NT2/D1 (cell line): ENCODE measurements around the gene PIGS.
"Not testable (repeated sequence)": the region's sequence is repeated elsewhere in the genome, so short reads cannot be mapped to it uniquely, and the experiment has no call there.

Source experiments
- DNase-seq: peaks from one replicate; pipeline ENCODE4 v3.0.0-alpha.2; 2011; ENCODE audit warnings: low read depth, low spot score
- H3K27me3 ChIP-seq: 2 replicates; pipeline ENCODE4 v1.6.0; 2011; ENCODE audit warnings: mild to moderate bottlenecking; ENCODE audit not compliant: insufficient read length, insufficient read depth
- H3K36me3 ChIP-seq: 2 replicates; pipeline ENCODE4 v1.6.1; 2011; ENCODE audit warnings: mild to moderate bottlenecking, low read length, mixed read lengths; ENCODE audit not compliant: insufficient read depth, insufficient read length
- H3K4me1 ChIP-seq: 2 replicates; pipeline ENCODE4 v1.5.1; 2011; ENCODE audit not compliant: insufficient read depth, insufficient read length
- H3K4me3 ChIP-seq: 2 replicates; pipeline ENCODE4 v1.5.1; 2011; ENCODE audit warnings: low read depth; ENCODE audit not compliant: insufficient read length
- H3K9ac ChIP-seq: 2 replicates; pipeline ENCODE4 v1.6.0; 2011; ENCODE audit warnings: low read depth; ENCODE audit not compliant: insufficient read length
- H3K9me3 ChIP-seq: 2 replicates; pipeline ENCODE4 v1.5.1; 2011; ENCODE audit warnings: mild to moderate bottlenecking, low read length; ENCODE audit not compliant: insufficient read depth
- SUZ12 ChIP-seq: IDR thresholded peaks from 2 replicates; pipeline ENCODE4 v1.6.1; 2011; ENCODE audit not compliant: insufficient read length, insufficient read depth; ENCODE audit errors: extremely low read depth
- YY1 ChIP-seq: IDR thresholded peaks from 2 replicates; pipeline ENCODE4 v1.6.1; 2011; ENCODE audit not compliant: insufficient read length, insufficient read depth
- ZNF274 ChIP-seq: IDR thresholded peaks from 2 replicates; pipeline ENCODE4 v1.6.1; 2011; ENCODE audit warnings: mild to moderate bottlenecking, low read depth, low read length

PIGS gene

GRCh38 chr17:28527181-28527681 is 44.1 kb downstream of the PIGS start:
- no peak for TF ChIP-seq YY1
- TF ChIP-seq SUZ12, result no peak
- TF ChIP-seq ZNF274, result no peak
- Histone ChIP-seq H3K4me1 (peaks cover 10% of the 10 kb centered on the region), H3K27me3 (no peaks in the 10 kb centered on the region), H3K4me3 (no peak overlapping the region), H3K36me3 (no peaks in the 10 kb centered on the region), H3K9me3 (no peaks in the 10 kb centered on the region), H3K9ac (no peak overlapping the region)
- no peak for DNase-seq

GRCh38 chr17:28526381-28526780 is 44.9 kb downstream of the PIGS start:
- Histone ChIP-seq H3K9ac (no peak overlapping the region), H3K27me3 (no peaks in the 10 kb centered on the region)

GRCh38 chr17:28524476-28525424 is 46.6 kb downstream of the PIGS start:
- no peak overlapping the region for H3K4me3 ChIP-seq
- no peaks in the 10 kb centered on the region for H3K27me3 ChIP-seq
- TF ChIP-seq SUZ12, result no peak
- DNase-seq, result no peak
- no peaks in the 10 kb centered on the region for H3K9me3 ChIP-seq
- peaks cover 16% of the 10 kb centered on the region for H3K4me1 ChIP-seq
- no peak overlapping the region for H3K9ac ChIP-seq
- no peaks in the 10 kb centered on the region for H3K36me3 ChIP-seq

More at GRCh38 chr17:28526381-28526780, 44.9 kb downstream of the PIGS start:
- no peak for DNase-seq
- TF ChIP-seq SUZ12, result no peak
- no peak for TF ChIP-seq YY1
- no peak for TF ChIP-seq ZNF274
- no peaks in the 10 kb centered on the region for H3K36me3 ChIP-seq
- H3K4me1 ChIP-seq, result peaks cover 13% of the 10 kb centered on the region
- no peak overlapping the region for H3K4me3 ChIP-seq
- H3K9me3 ChIP-seq, result no peaks in the 10 kb centered on the region

GRCh38 chr17:28523876-28524275 is 47.4 kb downstream of the PIGS start:
- TF ChIP-seq YY1 (no peak), ZNF274 (no peak), SUZ12 (no peak)
- H3K9ac ChIP-seq, result no peak overlapping the region
- no peaks in the 10 kb centered on the region for H3K36me3 ChIP-seq
- H3K4me3 ChIP-seq, result no peak overlapping the region
- H3K9me3 ChIP-seq, result no peaks in the 10 kb centered on the region
- no peaks in the 10 kb centered on the region for H3K27me3 ChIP-seq
- no peak for DNase-seq
- H3K4me1 ChIP-seq, result peaks cover 16% of the 10 kb centered on the region

- TF ChIP-seq ZNF274, result no peak
- TF ChIP-seq YY1, result no peak
- TF ChIP-seq SUZ12, result no peak
- Histone ChIP-seq H3K36me3 (no peaks in the 10 kb centered on the region), H3K4me1 (peaks cover 16% of the 10 kb centered on the region), H3K9me3 (no peaks in the 10 kb centered on the region), H3K9ac (no peak overlapping the region), H3K27me3 (no peaks in the 10 kb centered on the region), H3K4me3 (no peak overlapping the region)
- DNase-seq, result no peak
Measured at GRCh38 chr17:28523186-28523585, 48.1 kb downstream of the PIGS start.

- DNase-seq, H3K27me3 ChIP-seq, H3K9ac ChIP-seq, H3K36me3 ChIP-seq, H3K4me3 ChIP-seq, H3K9me3 ChIP-seq: not testable (repeated sequence)
- H3K4me1 ChIP-seq, result peaks cover 16% of the 10 kb centered on the region
Measured at GRCh38 chr17:28522281-28522680, 49.0 kb downstream of the PIGS start.

GRCh38 chr17:28521311-28522085 is 49.8 kb downstream of the PIGS start:
- TF ChIP-seq YY1 (no peak), SUZ12 (no peak), ZNF274 (no peak)
- H3K4me1 ChIP-seq, result peaks cover 16% of the 10 kb centered on the region
- H3K9ac ChIP-seq, result no peak overlapping the region
- H3K27me3 ChIP-seq, result no peaks in the 10 kb centered on the region
- H3K9me3 ChIP-seq, result no peaks in the 10 kb centered on the region
- H3K36me3 ChIP-seq, result no peaks in the 10 kb centered on the region
- H3K4me3 ChIP-seq, result no peak overlapping the region
- DNase-seq, result no peak
